ENCODE data around the gene UBE2Q2. TPM values are rescaled to one million over a fixed set of nuclear protein-coding genes. Genes with fewer than 3 reads are reported as not detected.

Gene UBE2Q2
- polyA plus RNA-seq, 3 donors: 13.6 to 22.1 (median 20.9) TPM

GRCh38 chr15:75857886-75858285 is 14.6 kb downstream of the UBE2Q2 start:
- peaks cover 2% of the 10 kb centered on the region for H3K4me1 Mint-ChIP-seq
- Histone ChIP-seq H3K4me3 (replicated peaks in 1 of 3; ENCODE audit: low read depth in 2 of 3, low read length in 3 of 3) (no peak overlapping the region), H3K79me2 (ENCODE audit: insufficient read depth, low read length) (peaks cover 97% of the 10 kb centered on the region), H3K27me3 (ENCODE audit: control insufficient read depth in 2 of 2, insufficient read depth in 2 of 2, low read length in 2 of 2) (no peaks in the 10 kb centered on the region), H3K36me3 (replicated peaks in 1 of 2; ENCODE audit: control insufficient read depth in 1 of 2, insufficient read depth in 2 of 2, low read length in 2 of 2) (peaks cover 36 to 80% of the 10 kb centered on the region in 2 donors), H3K27ac (ENCODE audit: low read depth in 1 of 2, low read length in 2 of 2) (no peak overlapping the region), H3K4me2 (replicated peaks; ENCODE audit: extremely low read depth, low read length, poor library complexity, severe bottlenecking) (no peak overlapping the region), H3K4me1 (ENCODE audit: control insufficient read depth in 1 of 2, insufficient read depth in 2 of 2, low read length in 2 of 2) (no peaks in the 10 kb centered on the region), H3K9ac (ENCODE audit: insufficient read depth, low read length, poor library complexity, severe bottlenecking) (no peak overlapping the region), H3K9me3 (replicated peaks in 1 of 2; ENCODE audit: control insufficient read depth in 1 of 2, insufficient read depth in 1 of 2, low read length in 2 of 2) (no peaks in the 10 kb centered on the region), H4K20me1 (ENCODE audit: insufficient read depth, low read length) (peaks cover 16% of the 10 kb centered on the region), H2AFZ (ENCODE audit: insufficient read depth, low read depth, low read length, poor library complexity, severe bottlenecking) (no peak overlapping the region)
- no peak for DNase-seq
- H3K27ac Mint-ChIP-seq: peak overlapping the region in 1 of 7 donors; percentile 14
- TF ChIP-seq, protein P1, sequence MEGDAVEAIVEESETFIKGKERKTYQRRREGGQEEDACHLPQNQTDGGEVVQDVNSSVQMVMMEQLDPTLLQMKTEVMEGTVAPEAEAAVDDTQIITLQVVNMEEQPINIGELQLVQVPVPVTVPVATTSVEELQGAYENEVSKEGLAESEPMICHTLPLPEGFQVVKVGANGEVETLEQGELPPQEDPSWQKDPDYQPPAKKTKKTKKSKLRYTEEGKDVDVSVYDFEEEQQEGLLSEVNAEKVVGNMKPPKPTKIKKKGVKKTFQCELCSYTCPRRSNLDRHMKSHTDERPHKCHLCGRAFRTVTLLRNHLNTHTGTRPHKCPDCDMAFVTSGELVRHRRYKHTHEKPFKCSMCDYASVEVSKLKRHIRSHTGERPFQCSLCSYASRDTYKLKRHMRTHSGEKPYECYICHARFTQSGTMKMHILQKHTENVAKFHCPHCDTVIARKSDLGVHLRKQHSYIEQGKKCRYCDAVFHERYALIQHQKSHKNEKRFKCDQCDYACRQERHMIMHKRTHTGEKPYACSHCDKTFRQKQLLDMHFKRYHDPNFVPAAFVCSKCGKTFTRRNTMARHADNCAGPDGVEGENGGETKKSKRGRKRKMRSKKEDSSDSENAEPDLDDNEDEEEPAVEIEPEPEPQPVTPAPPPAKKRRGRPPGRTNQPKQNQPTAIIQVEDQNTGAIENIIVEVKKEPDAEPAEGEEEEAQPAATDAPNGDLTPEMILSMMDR (IDR thresholded peaks at IDR 0.05): no peak
- H3K9me3 Mint-ChIP-seq: no peaks in the 10 kb centered on the region
- peaks cover 54 to 71% of the 10 kb centered on the region in 2 donors for H3K36me3 Mint-ChIP-seq
- intact Hi-C loops (cut with micrococcal nuclease): no loop called here
- H3K27me3 Mint-ChIP-seq (ENCODE audit: low read depth in 3 of 3): no peaks in the 10 kb centered on the region
- H3K4me3 Mint-ChIP-seq: no peak overlapping the region

- WGBS (ENCODE audit: insufficient coverage): 78% methylated on average over 4 of the region's 6 CpGs
- H3K4me1 Mint-ChIP-seq: peaks cover 15% of the 10 kb centered on the region
Observed at GRCh38 chr15:75861750-75862402, 18.6 kb downstream of the UBE2Q2 start.

More at GRCh38 chr15:75861750-75862402, 18.6 kb downstream of the UBE2Q2 start:
- Histone ChIP-seq H3K36me3 (replicated peaks in 1 of 2; ENCODE audit: control insufficient read depth in 1 of 2, insufficient read depth in 2 of 2, low read length in 2 of 2) (peaks cover 25 to 75% of the 10 kb centered on the region in 2 donors), H3K27me3 (ENCODE audit: control insufficient read depth in 2 of 2, insufficient read depth in 2 of 2, low read length in 2 of 2) (no peaks in the 10 kb centered on the region), H3K79me2 (ENCODE audit: insufficient read depth, low read length) (peaks cover 97% of the 10 kb centered on the region), H3K9me3 (replicated peaks in 1 of 2; ENCODE audit: control insufficient read depth in 1 of 2, insufficient read depth in 1 of 2, low read length in 2 of 2) (no peaks in the 10 kb centered on the region), H3K27ac (ENCODE audit: low read depth in 1 of 2, low read length in 2 of 2) (no peak overlapping the region), H3K4me2 (replicated peaks; ENCODE audit: extremely low read depth, low read length, poor library complexity, severe bottlenecking) (no peak overlapping the region), H3K9ac (ENCODE audit: insufficient read depth, low read length, poor library complexity, severe bottlenecking) (no peak overlapping the region), H3K4me3 (replicated peaks in 1 of 3; ENCODE audit: low read depth in 2 of 3, low read length in 3 of 3) (no peak overlapping the region), H2AFZ (ENCODE audit: insufficient read depth, low read depth, low read length, poor library complexity, severe bottlenecking) (no peak overlapping the region), H4K20me1 (ENCODE audit: insufficient read depth, low read length) (peaks cover 5% of the 10 kb centered on the region), H3K4me1 (ENCODE audit: control insufficient read depth in 1 of 2, insufficient read depth in 2 of 2, low read length in 2 of 2) (peaks cover 0 to 2% of the 10 kb centered on the region in 2 donors)
- Mint-ChIP-seq H3K36me3 (peaks cover 57 to 71% of the 10 kb centered on the region in 2 donors), H3K9me3 (no peaks in the 10 kb centered on the region), H3K27ac (peak overlapping the region in 1 of 7 donors; percentile 7), H3K4me3 (no peak overlapping the region), H3K27me3 (ENCODE audit: low read depth in 3 of 3) (no peaks in the 10 kb centered on the region)
- DNase-seq: no peak
- intact Hi-C loops (cut with micrococcal nuclease): no loop called here
- TF ChIP-seq, protein P1 (IDR thresholded peaks at IDR 0.05): no peak

Data from CD14-positive monocyte (primary cell).